HCT116 (cell line): Measurements from ENCODE around the gene PDK4. TPM values are rescaled to one million over a fixed set of nuclear protein-coding genes. Genes with fewer than 3 reads are reported as not detected.

Source experiments
- ATAC-seq: fragments of 200-7000 bp; cut with Tn5 transposase; 2 replicates; pipeline ENCODE4 v1.9.1; 2020; ENCODE audit warnings: mild to moderate bottlenecking, moderate library complexity
- BruUV-seq: library from RNA; stranded (reverse); fragments of 400-500 nt; replicated peaks from 2 replicates; lab custom pipeline; 2021; lab: Mats Ljungman, UMichigan
- CTCF ChIA-PET: fragments of 300-600 bp; sonication (Branson Sonifier 250); formaldehyde crosslinking; loops from one replicate; lab custom pipeline; 2021; ENCODE audit warnings: antibody characterized with exemption; lab: Charles Lee
- POLR2A ChIA-PET: fragments of 300-600, 350-600 bp; sonication (Branson Sonifier 250); formaldehyde crosslinking; loops from one replicate; lab custom pipeline; 2021; ENCODE audit warnings: antibody characterized with exemption; lab: Charles Lee
- RAD21 ChIA-PET, 2 experiments: fragments of 300-600 bp; sonication (Branson Sonifier 250); formaldehyde crosslinking; loops; one replicate each; lab custom pipeline; 2023; ENCODE audit warnings: low total read pairs in 2 of 2; ENCODE audit not compliant: uncharacterized antibody in 2 of 2, unreplicated experiment in 2 of 2, low non-redundant PET in 1 of 2; lab: Charles Lee
- DNase-seq: peaks from one replicate; pipeline ENCODE4 v3.0.0-alpha.2; 2010; ENCODE audit warnings: low read depth, low spot score
- H2AFZ ChIP-seq: fragments of 200-600 bp; shearing (Covaris generic), sonication (generic); 2 replicates; pipeline ENCODE4 v1.6.1; 2017; ENCODE audit warnings: low read depth, mixed run types, mixed read lengths, antibody characterized with exemption, low read length; ENCODE audit not compliant: poor library complexity, severe bottlenecking
- H3K27ac ChIP-seq: 2 replicates; pipeline ENCODE4 v1.5.1; 2012; ENCODE audit warnings: low read depth, low read length
- H3K27me3 ChIP-seq: fragments of 200-600 bp; sonication (generic); 2 replicates; pipeline ENCODE4 v1.6.1; 2016; ENCODE audit warnings: mixed run types, low read length, mixed read lengths; ENCODE audit not compliant: insufficient read depth
- H3K36me3 ChIP-seq, 2 experiments: fragments of 200-500 bp in 1 of 2; fragments of 200-600 bp in 1 of 2; sonication (Bioruptor generic) in 1 of 2; sonication (generic) in 1 of 2; 2 replicates each; pipeline versions ENCODE4 v1.5.1 to v1.6.1; 2014 to 2016; ENCODE audit warnings: low read length in 2 of 2, inconsistent platforms in 1 of 2, mixed read lengths in 1 of 2, mixed run types in 1 of 2; ENCODE audit not compliant: insufficient read depth in 2 of 2, control insufficient read depth in 1 of 2
- H3K4me1 ChIP-seq, 2 experiments: fragments of 200-600 bp in 1 of 2; sonication (generic) in 1 of 2; 2 replicates each; pipeline versions ENCODE4 v1.5.1 to v1.6.1; 2012 to 2017; ENCODE audit warnings: low read length in 2 of 2, inconsistent platforms in 1 of 2, mild to moderate bottlenecking in 1 of 2, mixed read lengths in 1 of 2, mixed run types in 1 of 2, moderate library complexity in 1 of 2; ENCODE audit not compliant: insufficient read depth in 2 of 2, control insufficient read depth in 1 of 2
- H3K4me2 ChIP-seq: fragments of 200-600 bp; sonication (generic); 2 replicates; pipeline ENCODE4 v1.6.1; 2017; ENCODE audit warnings: mixed run types, low read length, mixed read lengths
- H3K4me3 ChIP-seq, 2 experiments: fragments of 200-600 bp in 1 of 2; sonication (generic) in 1 of 2; replicated peaks in 1 of 2; 2 replicates each; pipeline ENCODE4 v1.5.1; 2011 to 2016; ENCODE audit warnings: low read length in 2 of 2, control low read depth in 1 of 2, low read depth in 1 of 2, mild to moderate bottlenecking in 1 of 2, mixed read lengths in 1 of 2, mixed run types in 1 of 2
- H3K79me2 ChIP-seq: fragments of 200-600 bp; sonication (generic); 2 replicates; pipeline ENCODE4 v1.6.1; 2017; ENCODE audit warnings: mild to moderate bottlenecking, mixed run types, low read length, moderate library complexity, mixed read lengths; ENCODE audit not compliant: insufficient read depth
- H3K9ac ChIP-seq: fragments of 200-600 bp; sonication (generic); 2 replicates; pipeline ENCODE4 v1.6.1; 2016; ENCODE audit warnings: low read length, mixed read lengths
- H3K9me2 ChIP-seq: fragments of 200-600 bp; sonication (generic), shearing (Covaris generic); 2 replicates; pipeline ENCODE4 v1.6.1; 2017; ENCODE audit warnings: mixed run types, mild to moderate bottlenecking, moderate library complexity; ENCODE audit not compliant: insufficient read depth
- H3K9me3 ChIP-seq, 2 experiments: fragments of 200-500 bp in 1 of 2; fragments of 200-600 bp in 1 of 2; sonication (Bioruptor generic) in 1 of 2; sonication (generic) in 1 of 2; 2 replicates each; pipeline ENCODE4 v1.6.1; 2014 to 2017; ENCODE audit warnings: low read length in 2 of 2, mixed read lengths in 2 of 2, inconsistent platforms in 1 of 2, low read depth in 1 of 2, mild to moderate bottlenecking in 1 of 2, mixed run types in 1 of 2, moderate library complexity in 1 of 2; ENCODE audit not compliant: control insufficient read depth in 1 of 2, insufficient read depth in 1 of 2
- H4K20me1 ChIP-seq: fragments of 200-600 bp; sonication (generic), shearing (Covaris generic); 2 replicates; pipeline ENCODE4 v1.6.1; 2017; ENCODE audit warnings: mixed run types, mild to moderate bottlenecking, moderate library complexity; ENCODE audit not compliant: insufficient read depth
- CEBPB ChIP-seq: IDR thresholded peaks from 2 replicates; pipeline ENCODE4 v1.6.1; 2012; ENCODE audit warnings: low read depth
- ELF1 ChIP-seq: IDR thresholded peaks from 2 replicates; pipeline ENCODE4 v1.6.1; 2012; ENCODE audit warnings: low read depth, borderline replicate concordance
- FOSL1 ChIP-seq: IDR thresholded peaks from 2 replicates; pipeline ENCODE4 v1.6.1; 2012; ENCODE audit warnings: low read depth
- RAD21 ChIP-seq: IDR thresholded peaks from 2 replicates; pipeline ENCODE4 v1.6.1; 2012; ENCODE audit warnings: low read depth, mild to moderate bottlenecking
- SP1 ChIP-seq: IDR thresholded peaks from 2 replicates; pipeline ENCODE4 v1.6.1; 2012; ENCODE audit warnings: low read depth
- SRF ChIP-seq: IDR thresholded peaks from 2 replicates; pipeline ENCODE4 v1.6.1; 2012; ENCODE audit warnings: low read depth
- TCF7L2 ChIP-seq: IDR thresholded peaks from 2 replicates; pipeline ENCODE4 v1.7.0; 2011; ENCODE audit warnings: borderline replicate concordance, inconsistent platforms; ENCODE audit not compliant: insufficient read depth, insufficient read length; ENCODE audit errors: extremely low read depth
- YY1 ChIP-seq: IDR thresholded peaks from 2 replicates; pipeline ENCODE4 v1.6.1; 2011; ENCODE audit warnings: low read length, low read depth, moderate library complexity, mild to moderate bottlenecking; ENCODE audit not compliant: insufficient replicate concordance; ENCODE audit errors: extremely low read depth
- ZFX ChIP-seq: fragments of 450-650 bp; IDR thresholded peaks from 2 replicates; pipeline ENCODE4 v1.6.1; 2017
- intact Hi-C: fragments of 100-400 bp; cut with micrococcal nuclease; formaldehyde crosslinking; loops from 2 replicates; pipeline ENCODE4 v1.10.0; 2022
- total RNA-seq: library from RNA; stranded (reverse); gene quantifications from one replicate; pipeline ENCODE4 v1.2.1, GENCODE V29; 2021; ENCODE audit not compliant: unreplicated experiment
- TF ChIP-seq, protein P1 (sequence below), 3 experiments: fragments of 200-600 bp in 1 of 3; sonication (generic) in 1 of 3; IDR thresholded peaks in 2 of 3; conservative IDR thresholded peaks in 1 of 3; 2 replicates each; pipeline ENCODE4 v1.5.1; 2012 to 2017; ENCODE audit warnings: low read depth in 2 of 3, low read length in 2 of 3, antibody characterized with exemption in 1 of 3, borderline replicate concordance in 1 of 3, control low read depth in 1 of 3, mild to moderate bottlenecking in 1 of 3, mixed read lengths in 1 of 3, mixed run types in 1 of 3, moderate library complexity in 1 of 3; ENCODE audit not compliant: insufficient read depth in 1 of 3
- TF ChIP-seq, protein P2 (sequence below): IDR thresholded peaks from 2 replicates; pipeline ENCODE4 v1.6.1; 2012
- TF ChIP-seq, protein P3 (sequence below): IDR thresholded peaks from 2 replicates; pipeline ENCODE4 v1.6.1; 2012
- TF ChIP-seq, protein P4 (sequence below): IDR thresholded peaks from 2 replicates; pipeline ENCODE4 v1.6.1; 2012; ENCODE audit warnings: low read depth

PDK4 gene
- total RNA-seq, 1 experiment from 2014 or later: 2.1 TPM

DNA sequence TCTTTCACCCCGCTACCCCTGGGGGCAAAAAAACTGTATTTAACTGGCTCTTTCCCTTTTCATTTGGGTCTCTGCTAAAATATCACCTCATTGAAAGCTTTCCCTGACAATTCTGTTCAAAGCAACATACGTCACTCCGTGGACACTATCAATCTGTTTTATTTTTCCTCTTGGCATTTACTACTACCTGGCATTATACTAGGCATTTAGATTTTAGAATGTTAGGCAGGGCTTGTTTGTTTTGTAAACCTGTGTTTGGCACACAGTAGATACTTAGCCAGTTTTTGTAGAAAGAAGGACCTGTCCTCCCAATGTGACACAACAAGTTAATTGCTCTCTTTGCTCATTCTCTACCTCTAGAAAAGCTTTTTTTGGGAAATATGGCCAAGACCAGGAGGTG, 26.5 kb upstream of the PDK4 start:
- no peak overlapping the region for H3K4me2 ChIP-seq
- BruUV-seq: no TSS peak
- intact Hi-C loops: no loop called here
- POLR2A ChIA-PET: no interaction called here
- no peak overlapping the region for H2AFZ ChIP-seq
- no peak for TF ChIP-seq SRF
- TF ChIP-seq ZFX: no peak
- TF ChIP-seq RAD21: no peak
- no peak for TF ChIP-seq CEBPB
- no peak for TF ChIP-seq YY1
- no peak for TF ChIP-seq FOSL1
- TF ChIP-seq ELF1: no peak
- TF ChIP-seq, protein P1, sequence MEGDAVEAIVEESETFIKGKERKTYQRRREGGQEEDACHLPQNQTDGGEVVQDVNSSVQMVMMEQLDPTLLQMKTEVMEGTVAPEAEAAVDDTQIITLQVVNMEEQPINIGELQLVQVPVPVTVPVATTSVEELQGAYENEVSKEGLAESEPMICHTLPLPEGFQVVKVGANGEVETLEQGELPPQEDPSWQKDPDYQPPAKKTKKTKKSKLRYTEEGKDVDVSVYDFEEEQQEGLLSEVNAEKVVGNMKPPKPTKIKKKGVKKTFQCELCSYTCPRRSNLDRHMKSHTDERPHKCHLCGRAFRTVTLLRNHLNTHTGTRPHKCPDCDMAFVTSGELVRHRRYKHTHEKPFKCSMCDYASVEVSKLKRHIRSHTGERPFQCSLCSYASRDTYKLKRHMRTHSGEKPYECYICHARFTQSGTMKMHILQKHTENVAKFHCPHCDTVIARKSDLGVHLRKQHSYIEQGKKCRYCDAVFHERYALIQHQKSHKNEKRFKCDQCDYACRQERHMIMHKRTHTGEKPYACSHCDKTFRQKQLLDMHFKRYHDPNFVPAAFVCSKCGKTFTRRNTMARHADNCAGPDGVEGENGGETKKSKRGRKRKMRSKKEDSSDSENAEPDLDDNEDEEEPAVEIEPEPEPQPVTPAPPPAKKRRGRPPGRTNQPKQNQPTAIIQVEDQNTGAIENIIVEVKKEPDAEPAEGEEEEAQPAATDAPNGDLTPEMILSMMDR (IDR thresholded peaks at IDR 0.05 in 2 of 3, conservative IDR thresholded peaks at IDR 0.05 in 1 of 3; ENCODE audit: borderline replicate concordance in 1 of 3, insufficient read depth in 1 of 3, low read depth in 2 of 3, low read length in 2 of 3): no peak
- no peak for TF ChIP-seq TCF7L2
- TF ChIP-seq, protein P2, sequence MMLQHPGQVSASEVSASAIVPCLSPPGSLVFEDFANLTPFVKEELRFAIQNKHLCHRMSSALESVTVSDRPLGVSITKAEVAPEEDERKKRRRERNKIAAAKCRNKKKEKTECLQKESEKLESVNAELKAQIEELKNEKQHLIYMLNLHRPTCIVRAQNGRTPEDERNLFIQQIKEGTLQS: no peak
- TF ChIP-seq, protein P3, sequence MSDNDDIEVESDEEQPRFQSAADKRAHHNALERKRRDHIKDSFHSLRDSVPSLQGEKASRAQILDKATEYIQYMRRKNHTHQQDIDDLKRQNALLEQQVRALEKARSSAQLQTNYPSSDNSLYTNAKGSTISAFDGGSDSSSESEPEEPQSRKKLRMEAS: no peak
- TF ChIP-seq, protein P4, sequence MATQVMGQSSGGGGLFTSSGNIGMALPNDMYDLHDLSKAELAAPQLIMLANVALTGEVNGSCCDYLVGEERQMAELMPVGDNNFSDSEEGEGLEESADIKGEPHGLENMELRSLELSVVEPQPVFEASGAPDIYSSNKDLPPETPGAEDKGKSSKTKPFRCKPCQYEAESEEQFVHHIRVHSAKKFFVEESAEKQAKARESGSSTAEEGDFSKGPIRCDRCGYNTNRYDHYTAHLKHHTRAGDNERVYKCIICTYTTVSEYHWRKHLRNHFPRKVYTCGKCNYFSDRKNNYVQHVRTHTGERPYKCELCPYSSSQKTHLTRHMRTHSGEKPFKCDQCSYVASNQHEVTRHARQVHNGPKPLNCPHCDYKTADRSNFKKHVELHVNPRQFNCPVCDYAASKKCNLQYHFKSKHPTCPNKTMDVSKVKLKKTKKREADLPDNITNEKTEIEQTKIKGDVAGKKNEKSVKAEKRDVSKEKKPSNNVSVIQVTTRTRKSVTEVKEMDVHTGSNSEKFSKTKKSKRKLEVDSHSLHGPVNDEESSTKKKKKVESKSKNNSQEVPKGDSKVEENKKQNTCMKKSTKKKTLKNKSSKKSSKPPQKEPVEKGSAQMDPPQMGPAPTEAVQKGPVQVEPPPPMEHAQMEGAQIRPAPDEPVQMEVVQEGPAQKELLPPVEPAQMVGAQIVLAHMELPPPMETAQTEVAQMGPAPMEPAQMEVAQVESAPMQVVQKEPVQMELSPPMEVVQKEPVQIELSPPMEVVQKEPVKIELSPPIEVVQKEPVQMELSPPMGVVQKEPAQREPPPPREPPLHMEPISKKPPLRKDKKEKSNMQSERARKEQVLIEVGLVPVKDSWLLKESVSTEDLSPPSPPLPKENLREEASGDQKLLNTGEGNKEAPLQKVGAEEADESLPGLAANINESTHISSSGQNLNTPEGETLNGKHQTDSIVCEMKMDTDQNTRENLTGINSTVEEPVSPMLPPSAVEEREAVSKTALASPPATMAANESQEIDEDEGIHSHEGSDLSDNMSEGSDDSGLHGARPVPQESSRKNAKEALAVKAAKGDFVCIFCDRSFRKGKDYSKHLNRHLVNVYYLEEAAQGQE: no peak
- no peak for TF ChIP-seq SP1
- TF ChIP-seq, all 23 proteins: peak for 0
- H3K9ac ChIP-seq: no peak overlapping the region
- ChIA-PET CTCF (no interaction called here), RAD21 (no interaction called here)
- H3K4me3 ChIP-seq: no peak overlapping the region
- DNase-seq (no peak), ATAC-seq (no peak)
- no peaks in the 10 kb centered on the region for H4K20me1 ChIP-seq
- H3K9me2 ChIP-seq: no peaks in the 10 kb centered on the region
- no peaks in the 10 kb centered on the region for H3K79me2 ChIP-seq
- H3K4me1 ChIP-seq: no peaks in the 10 kb centered on the region
- no peaks in the 10 kb centered on the region for H3K36me3 ChIP-seq
- H3K9me3 ChIP-seq: no peaks in the 10 kb centered on the region
- H3K27me3 ChIP-seq: no peaks in the 10 kb centered on the region
- H3K27ac ChIP-seq: no peak overlapping the region
